Transverse colon (tissue), 4 donors: ENCODE results near the gene SHROOM1.

Experiments
- POLR2A ChIP-seq: fragments of 450-650 bp; IDR thresholded peaks from one replicate; pipeline ENCODE4 v1.6.1; 2016; ENCODE audit warnings: antibody characterized with exemption, mild to moderate bottlenecking, moderate library complexity
- POLR2AphosphoS5 ChIP-seq, 3 donors: sonication (generic); formaldehyde crosslinking; IDR thresholded peaks; one replicate each; pipeline ENCODE4 v1.6.1; 2016; ENCODE audit warnings: antibody characterized with exemption in 3 of 3
- TF ChIP-seq, protein P1 (sequence below), 5 experiments: fragments of 200-600 bp in 3 of 5; fragments of 450-650 bp in 2 of 5; sonication (generic) in 3 of 5; IDR thresholded peaks; 1 replicate in 2 of 5; 2 replicates in 3 of 5; pipeline ENCODE4 v1.5.1; 2016 to 2017; ENCODE audit warnings: antibody characterized with exemption in 5 of 5, inconsistent platforms in 3 of 5, mild to moderate bottlenecking in 2 of 5, moderate library complexity in 1 of 5

DNA sequence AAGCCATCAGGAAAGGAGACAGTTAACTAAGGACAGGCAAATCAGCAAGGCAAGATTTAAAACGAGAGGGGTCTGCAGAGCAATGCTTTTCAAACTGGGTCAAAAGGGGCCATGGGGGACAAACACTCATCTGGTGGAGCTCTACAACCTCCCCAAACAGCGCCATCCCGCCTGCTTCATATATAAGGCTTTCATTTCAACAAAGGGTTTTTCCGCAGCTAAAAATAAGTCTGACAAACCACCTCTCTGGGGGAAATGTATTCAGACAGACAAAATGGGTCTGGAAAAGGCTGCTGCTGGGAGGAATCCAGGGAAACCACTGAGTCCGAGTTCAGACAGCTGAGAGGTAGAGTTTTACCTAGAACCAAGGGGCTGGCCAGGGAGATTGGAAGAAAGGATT, 45.1 kb downstream of the SHROOM1 start:
- TF ChIP-seq, protein P1, sequence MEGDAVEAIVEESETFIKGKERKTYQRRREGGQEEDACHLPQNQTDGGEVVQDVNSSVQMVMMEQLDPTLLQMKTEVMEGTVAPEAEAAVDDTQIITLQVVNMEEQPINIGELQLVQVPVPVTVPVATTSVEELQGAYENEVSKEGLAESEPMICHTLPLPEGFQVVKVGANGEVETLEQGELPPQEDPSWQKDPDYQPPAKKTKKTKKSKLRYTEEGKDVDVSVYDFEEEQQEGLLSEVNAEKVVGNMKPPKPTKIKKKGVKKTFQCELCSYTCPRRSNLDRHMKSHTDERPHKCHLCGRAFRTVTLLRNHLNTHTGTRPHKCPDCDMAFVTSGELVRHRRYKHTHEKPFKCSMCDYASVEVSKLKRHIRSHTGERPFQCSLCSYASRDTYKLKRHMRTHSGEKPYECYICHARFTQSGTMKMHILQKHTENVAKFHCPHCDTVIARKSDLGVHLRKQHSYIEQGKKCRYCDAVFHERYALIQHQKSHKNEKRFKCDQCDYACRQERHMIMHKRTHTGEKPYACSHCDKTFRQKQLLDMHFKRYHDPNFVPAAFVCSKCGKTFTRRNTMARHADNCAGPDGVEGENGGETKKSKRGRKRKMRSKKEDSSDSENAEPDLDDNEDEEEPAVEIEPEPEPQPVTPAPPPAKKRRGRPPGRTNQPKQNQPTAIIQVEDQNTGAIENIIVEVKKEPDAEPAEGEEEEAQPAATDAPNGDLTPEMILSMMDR (IDR thresholded peaks at IDR 0.05), result no peak
- TF ChIP-seq POLR2A, result no peak
- TF ChIP-seq POLR2AphosphoS5 (IDR thresholded peaks at IDR 0.05), result no peak
